DND-41 (cell line): Measurements from ENCODE around the gene PKNOX1.

Source experiments
- EZH2 ChIP-seq: IDR thresholded peaks from 3 replicates; pipeline ENCODE4 v1.6.1; 2012; ENCODE audit warnings: borderline replicate concordance, low read depth, mild to moderate bottlenecking, moderate library complexity, low read length, inconsistent platforms; ENCODE audit not compliant: severe bottlenecking
- TF ChIP-seq, protein P1 (sequence below): IDR thresholded peaks from 2 replicates; pipeline ENCODE4 v1.5.1; 2012; ENCODE audit warnings: borderline replicate concordance, low read length, moderate library complexity, mild to moderate bottlenecking; ENCODE audit not compliant: poor library complexity, severe bottlenecking; ENCODE audit errors: extremely low read depth

DNA sequence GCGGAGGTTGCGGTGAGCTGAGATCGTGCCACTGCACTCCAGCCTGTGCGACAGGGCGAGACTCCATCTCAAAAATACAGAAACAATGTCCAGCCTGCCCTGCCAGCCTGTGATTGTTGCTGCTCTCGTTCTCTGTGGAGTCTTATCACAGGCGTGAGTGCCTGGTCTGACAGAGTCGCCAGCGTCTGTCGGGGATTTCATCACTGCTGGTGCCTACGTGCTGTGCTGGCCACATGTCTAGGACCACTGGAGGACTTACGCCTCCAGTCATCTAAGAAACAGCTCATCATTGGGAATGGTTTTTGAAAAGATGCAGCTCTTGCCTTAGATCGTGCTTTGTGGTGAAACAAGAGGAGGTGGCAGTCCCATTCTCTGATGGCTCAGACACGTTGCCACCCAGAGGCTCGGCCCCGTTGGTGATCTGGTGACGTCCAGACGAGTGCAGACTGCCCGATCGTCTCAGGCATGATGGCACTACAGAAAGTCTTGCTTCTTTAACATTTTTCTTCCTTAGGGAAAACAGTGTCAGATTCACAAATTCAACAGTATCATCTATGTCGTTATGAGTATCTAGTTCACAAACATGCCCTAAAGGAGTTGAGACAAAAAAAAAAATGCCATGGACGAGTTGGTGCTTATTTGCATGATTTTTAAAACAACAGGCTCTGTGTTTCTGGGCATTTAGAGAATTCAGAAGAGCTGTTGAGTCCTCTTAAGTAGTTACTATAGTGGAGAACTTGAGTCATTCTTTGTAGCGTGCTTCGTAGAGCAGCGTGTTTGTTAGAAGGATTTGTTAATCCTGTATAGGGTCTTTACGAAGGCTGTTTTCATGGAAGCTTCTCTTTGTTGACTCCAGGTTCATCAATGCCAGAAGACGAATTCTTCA, 53.7 kb downstream of the PKNOX1 start:
- TF ChIP-seq EZH2: no peak
- TF ChIP-seq, protein P1, sequence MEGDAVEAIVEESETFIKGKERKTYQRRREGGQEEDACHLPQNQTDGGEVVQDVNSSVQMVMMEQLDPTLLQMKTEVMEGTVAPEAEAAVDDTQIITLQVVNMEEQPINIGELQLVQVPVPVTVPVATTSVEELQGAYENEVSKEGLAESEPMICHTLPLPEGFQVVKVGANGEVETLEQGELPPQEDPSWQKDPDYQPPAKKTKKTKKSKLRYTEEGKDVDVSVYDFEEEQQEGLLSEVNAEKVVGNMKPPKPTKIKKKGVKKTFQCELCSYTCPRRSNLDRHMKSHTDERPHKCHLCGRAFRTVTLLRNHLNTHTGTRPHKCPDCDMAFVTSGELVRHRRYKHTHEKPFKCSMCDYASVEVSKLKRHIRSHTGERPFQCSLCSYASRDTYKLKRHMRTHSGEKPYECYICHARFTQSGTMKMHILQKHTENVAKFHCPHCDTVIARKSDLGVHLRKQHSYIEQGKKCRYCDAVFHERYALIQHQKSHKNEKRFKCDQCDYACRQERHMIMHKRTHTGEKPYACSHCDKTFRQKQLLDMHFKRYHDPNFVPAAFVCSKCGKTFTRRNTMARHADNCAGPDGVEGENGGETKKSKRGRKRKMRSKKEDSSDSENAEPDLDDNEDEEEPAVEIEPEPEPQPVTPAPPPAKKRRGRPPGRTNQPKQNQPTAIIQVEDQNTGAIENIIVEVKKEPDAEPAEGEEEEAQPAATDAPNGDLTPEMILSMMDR: no peak
